Fibroblast of lung (primary cell): Measurements from ENCODE around the gene RFPL2.
"Not testable (repeated sequence)": the region's sequence is repeated elsewhere in the genome, so short reads cannot be mapped to it uniquely, and the experiment has no call there.

Experiments
- EZH2 ChIP-seq: IDR thresholded peaks from 2 replicates; pipeline ENCODE4 v1.5.1; 2012; ENCODE audit warnings: low read length, control low read depth, mild to moderate bottlenecking; ENCODE audit errors: missing control alignments
- TF ChIP-seq, protein P1 (sequence below), 2 donors: IDR thresholded peaks in 1 of 2; conservative IDR thresholded peaks in 1 of 2; 1 replicate in 1 of 2; 2 replicates in 1 of 2; pipeline ENCODE4 v1.5.1; 2011 to 2012; ENCODE audit warnings: low read length in 2 of 2, control low read depth in 1 of 2, inconsistent platforms in 1 of 2, low read depth in 1 of 2, mild to moderate bottlenecking in 1 of 2

DNA sequence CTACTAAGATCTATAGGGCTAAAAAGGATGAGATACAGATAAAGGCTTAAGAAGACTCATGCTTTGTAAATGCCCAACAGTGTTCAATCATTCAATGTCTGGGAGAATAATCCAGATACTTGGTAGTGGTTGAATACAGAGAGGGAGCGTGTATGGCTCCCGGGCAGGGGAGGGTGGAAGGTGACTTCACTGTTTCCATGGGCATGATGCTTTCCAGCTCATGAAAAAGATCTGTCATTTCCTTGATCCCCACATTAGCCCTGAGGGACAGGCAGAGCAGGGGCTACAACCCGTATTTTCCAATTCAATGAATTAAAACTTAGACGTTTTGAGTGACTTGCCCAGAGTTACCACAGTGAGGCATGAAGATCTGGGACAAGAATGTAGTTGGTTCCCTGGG lies 50.1 kb downstream of the RFPL2 start:
- TF ChIP-seq, protein P1, sequence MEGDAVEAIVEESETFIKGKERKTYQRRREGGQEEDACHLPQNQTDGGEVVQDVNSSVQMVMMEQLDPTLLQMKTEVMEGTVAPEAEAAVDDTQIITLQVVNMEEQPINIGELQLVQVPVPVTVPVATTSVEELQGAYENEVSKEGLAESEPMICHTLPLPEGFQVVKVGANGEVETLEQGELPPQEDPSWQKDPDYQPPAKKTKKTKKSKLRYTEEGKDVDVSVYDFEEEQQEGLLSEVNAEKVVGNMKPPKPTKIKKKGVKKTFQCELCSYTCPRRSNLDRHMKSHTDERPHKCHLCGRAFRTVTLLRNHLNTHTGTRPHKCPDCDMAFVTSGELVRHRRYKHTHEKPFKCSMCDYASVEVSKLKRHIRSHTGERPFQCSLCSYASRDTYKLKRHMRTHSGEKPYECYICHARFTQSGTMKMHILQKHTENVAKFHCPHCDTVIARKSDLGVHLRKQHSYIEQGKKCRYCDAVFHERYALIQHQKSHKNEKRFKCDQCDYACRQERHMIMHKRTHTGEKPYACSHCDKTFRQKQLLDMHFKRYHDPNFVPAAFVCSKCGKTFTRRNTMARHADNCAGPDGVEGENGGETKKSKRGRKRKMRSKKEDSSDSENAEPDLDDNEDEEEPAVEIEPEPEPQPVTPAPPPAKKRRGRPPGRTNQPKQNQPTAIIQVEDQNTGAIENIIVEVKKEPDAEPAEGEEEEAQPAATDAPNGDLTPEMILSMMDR (conservative IDR thresholded peaks at IDR 0.05 in 1 of 2, IDR thresholded peaks at IDR 0.05 in 1 of 2; ENCODE audit: low read depth in 1 of 2, low read length in 2 of 2), result not testable (repeated sequence)
- TF ChIP-seq EZH2, result not testable (repeated sequence)
